ENCODE data around the gene RUBCNL. TPM values are rescaled to one million over a fixed set of nuclear protein-coding genes. Genes with fewer than 3 reads are reported as not detected.

Gene RUBCNL
- total and polyA plus RNA-seq, 4 donors, result 0.36 to 4.2 (median 0.96) TPM

DNA sequence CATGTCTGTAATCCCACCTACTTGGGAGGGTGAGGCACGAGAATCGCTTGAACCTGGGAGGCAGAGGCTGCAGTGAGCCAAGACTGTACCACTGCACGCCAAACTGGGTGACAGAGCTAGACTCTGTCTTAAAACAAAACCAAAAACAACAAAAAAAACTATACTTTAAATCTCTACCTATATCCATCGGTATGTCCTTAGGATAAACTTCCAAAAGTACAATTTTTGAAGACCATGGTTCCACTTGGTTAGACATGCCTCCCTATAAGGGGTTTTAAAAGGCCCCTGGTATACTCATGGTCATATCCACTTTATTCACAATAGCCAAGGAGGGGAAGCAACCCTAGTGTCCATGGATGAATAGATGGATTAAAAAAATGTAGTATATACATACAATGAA lies 39.8 kb downstream of the RUBCNL start:
- 91% methylated on average over 4 of the region's 4 CpGs for WGBS
- Histone ChIP-seq H3K4me3 (ENCODE audit: low read depth in 1 of 3, low read length in 3 of 3) (no peak overlapping the region), H3K9ac (ENCODE audit: low read depth in 1 of 2, low read length in 2 of 2) (no peak overlapping the region), H3K27me3 (ENCODE audit: control insufficient read depth in 4 of 4, insufficient read depth in 4 of 4, low read length in 3 of 4) (no peaks in the 10 kb centered on the region), H3K9me3 (ENCODE audit: control insufficient read depth in 4 of 4, low read length in 3 of 4) (no peaks in the 10 kb centered on the region), H3K27ac (ENCODE audit: low read depth in 1 of 2, low read length in 2 of 2) (no peak overlapping the region), H3K4me1 (ENCODE audit: control insufficient read depth in 4 of 4, insufficient read depth in 4 of 4, low read length in 3 of 4) (no peaks in the 10 kb centered on the region), H3K36me3 (ENCODE audit: control insufficient read depth in 4 of 4, insufficient read depth in 3 of 4, low read depth in 1 of 4, low read length in 3 of 4) (no peaks in the 10 kb centered on the region)
- TF ChIP-seq FOXA2 (IDR thresholded peaks at IDR 0.05) (no peak), JUND (IDR thresholded peaks at IDR 0.05) (no peak), HNF4G (IDR thresholded peaks at IDR 0.05) (no peak), HNF4A (conservative IDR thresholded peaks at IDR 0.05) (no peak), RAD21 (IDR thresholded peaks at IDR 0.05) (no peak)
- TF ChIP-seq, protein P1, sequence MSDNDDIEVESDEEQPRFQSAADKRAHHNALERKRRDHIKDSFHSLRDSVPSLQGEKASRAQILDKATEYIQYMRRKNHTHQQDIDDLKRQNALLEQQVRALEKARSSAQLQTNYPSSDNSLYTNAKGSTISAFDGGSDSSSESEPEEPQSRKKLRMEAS (IDR thresholded peaks at IDR 0.05), result no peak
- TF ChIP-seq, protein P2, sequence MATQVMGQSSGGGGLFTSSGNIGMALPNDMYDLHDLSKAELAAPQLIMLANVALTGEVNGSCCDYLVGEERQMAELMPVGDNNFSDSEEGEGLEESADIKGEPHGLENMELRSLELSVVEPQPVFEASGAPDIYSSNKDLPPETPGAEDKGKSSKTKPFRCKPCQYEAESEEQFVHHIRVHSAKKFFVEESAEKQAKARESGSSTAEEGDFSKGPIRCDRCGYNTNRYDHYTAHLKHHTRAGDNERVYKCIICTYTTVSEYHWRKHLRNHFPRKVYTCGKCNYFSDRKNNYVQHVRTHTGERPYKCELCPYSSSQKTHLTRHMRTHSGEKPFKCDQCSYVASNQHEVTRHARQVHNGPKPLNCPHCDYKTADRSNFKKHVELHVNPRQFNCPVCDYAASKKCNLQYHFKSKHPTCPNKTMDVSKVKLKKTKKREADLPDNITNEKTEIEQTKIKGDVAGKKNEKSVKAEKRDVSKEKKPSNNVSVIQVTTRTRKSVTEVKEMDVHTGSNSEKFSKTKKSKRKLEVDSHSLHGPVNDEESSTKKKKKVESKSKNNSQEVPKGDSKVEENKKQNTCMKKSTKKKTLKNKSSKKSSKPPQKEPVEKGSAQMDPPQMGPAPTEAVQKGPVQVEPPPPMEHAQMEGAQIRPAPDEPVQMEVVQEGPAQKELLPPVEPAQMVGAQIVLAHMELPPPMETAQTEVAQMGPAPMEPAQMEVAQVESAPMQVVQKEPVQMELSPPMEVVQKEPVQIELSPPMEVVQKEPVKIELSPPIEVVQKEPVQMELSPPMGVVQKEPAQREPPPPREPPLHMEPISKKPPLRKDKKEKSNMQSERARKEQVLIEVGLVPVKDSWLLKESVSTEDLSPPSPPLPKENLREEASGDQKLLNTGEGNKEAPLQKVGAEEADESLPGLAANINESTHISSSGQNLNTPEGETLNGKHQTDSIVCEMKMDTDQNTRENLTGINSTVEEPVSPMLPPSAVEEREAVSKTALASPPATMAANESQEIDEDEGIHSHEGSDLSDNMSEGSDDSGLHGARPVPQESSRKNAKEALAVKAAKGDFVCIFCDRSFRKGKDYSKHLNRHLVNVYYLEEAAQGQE (IDR thresholded peaks at IDR 0.05), result no peak
- TF ChIP-seq, protein P3, sequence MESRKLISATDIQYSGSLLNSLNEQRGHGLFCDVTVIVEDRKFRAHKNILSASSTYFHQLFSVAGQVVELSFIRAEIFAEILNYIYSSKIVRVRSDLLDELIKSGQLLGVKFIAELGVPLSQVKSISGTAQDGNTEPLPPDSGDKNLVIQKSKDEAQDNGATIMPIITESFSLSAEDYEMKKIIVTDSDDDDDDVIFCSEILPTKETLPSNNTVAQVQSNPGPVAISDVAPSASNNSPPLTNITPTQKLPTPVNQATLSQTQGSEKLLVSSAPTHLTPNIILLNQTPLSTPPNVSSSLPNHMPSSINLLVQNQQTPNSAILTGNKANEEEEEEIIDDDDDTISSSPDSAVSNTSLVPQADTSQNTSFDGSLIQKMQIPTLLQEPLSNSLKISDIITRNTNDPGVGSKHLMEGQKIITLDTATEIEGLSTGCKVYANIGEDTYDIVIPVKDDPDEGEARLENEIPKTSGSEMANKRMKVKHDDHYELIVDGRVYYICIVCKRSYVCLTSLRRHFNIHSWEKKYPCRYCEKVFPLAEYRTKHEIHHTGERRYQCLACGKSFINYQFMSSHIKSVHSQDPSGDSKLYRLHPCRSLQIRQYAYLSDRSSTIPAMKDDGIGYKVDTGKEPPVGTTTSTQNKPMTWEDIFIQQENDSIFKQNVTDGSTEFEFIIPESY (IDR thresholded peaks at IDR 0.05), result no peak
- DNase-seq (ENCODE audit: low spot score), result no peak

DNA sequence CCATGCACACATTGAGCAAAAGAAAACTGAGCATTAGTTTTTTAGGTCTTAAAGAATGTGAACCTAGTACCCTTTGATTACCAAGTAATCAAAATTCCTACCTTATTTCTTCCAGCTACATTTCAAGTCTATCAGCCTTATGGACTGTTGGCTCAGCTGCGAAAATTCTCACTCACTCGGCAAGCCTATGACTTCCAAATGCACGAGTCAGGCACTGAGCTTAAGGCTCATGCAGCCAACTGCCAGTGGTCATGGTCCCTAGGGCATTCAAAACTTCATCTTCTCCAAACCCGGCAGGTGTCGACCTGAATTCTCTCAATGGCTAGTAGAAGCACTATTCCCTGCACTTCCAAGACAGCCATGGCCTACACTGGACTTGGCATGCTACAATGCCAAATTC lies 41.2 kb downstream of the RUBCNL start:
- H3K36me3 ChIP-seq (ENCODE audit: control insufficient read depth in 4 of 4, insufficient read depth in 3 of 4, low read depth in 1 of 4, low read length in 3 of 4), result no peaks in the 10 kb centered on the region
- DNase-seq (ENCODE audit: low spot score), result no peak
- no peaks in the 10 kb centered on the region for H3K9me3 ChIP-seq (ENCODE audit: control insufficient read depth in 4 of 4, low read length in 3 of 4)
- no peaks in the 10 kb centered on the region for H3K27me3 ChIP-seq (ENCODE audit: control insufficient read depth in 4 of 4, insufficient read depth in 4 of 4, low read length in 3 of 4)
- 91% methylated on average over 5 of the region's 5 CpGs for WGBS
- H3K27ac ChIP-seq (ENCODE audit: low read depth in 1 of 2, low read length in 2 of 2), result no peak overlapping the region
- H3K9ac ChIP-seq (ENCODE audit: low read depth in 1 of 2, low read length in 2 of 2), result no peak overlapping the region
- TF ChIP-seq FOXA1 (IDR thresholded peaks at IDR 0.05), result no peak
- H3K4me1 ChIP-seq (ENCODE audit: control insufficient read depth in 4 of 4, insufficient read depth in 4 of 4, low read length in 3 of 4), result peaks cover 0 to 2% (median 0%) of the 10 kb centered on the region in 4 donors
- no peak overlapping the region for H3K4me3 ChIP-seq (ENCODE audit: low read depth in 1 of 3, low read length in 3 of 3)

DNA sequence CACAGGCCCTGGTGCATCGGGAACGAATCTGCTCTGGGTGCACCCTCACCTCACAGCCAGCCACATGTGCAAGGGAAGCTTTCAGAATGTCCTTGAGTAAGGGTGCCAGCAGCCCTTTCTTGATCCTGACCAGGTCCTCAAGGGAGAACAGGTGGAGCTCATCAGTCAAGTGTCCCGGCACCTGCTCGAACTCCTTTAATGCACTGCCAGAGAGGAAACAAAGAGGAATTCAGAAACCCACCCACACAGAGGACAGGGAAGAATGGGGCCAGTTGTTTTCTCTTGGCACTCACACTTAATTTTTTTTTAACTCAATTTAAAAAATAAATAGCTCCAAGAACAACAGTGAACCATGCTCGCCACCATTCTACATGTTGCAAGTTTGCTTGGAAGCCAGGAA lies 41.7 kb downstream of the RUBCNL start:
- TF ChIP-seq HNF4G (IDR thresholded peaks at IDR 0.05), result no peak
- no peak for TF ChIP-seq RXRA (IDR thresholded peaks at IDR 0.05)
- TF ChIP-seq RAD21 (IDR thresholded peaks at IDR 0.05), result no peak
- H3K9ac ChIP-seq (ENCODE audit: low read depth in 1 of 2, low read length in 2 of 2), result no peak overlapping the region
- H3K27me3 ChIP-seq (ENCODE audit: control insufficient read depth in 4 of 4, insufficient read depth in 4 of 4, low read length in 3 of 4), result no peaks in the 10 kb centered on the region
- H3K4me3 ChIP-seq (ENCODE audit: low read depth in 1 of 3, low read length in 3 of 3), result no peak overlapping the region
- DNase-seq (ENCODE audit: low spot score), result no peak
- no peaks in the 10 kb centered on the region for H3K9me3 ChIP-seq (ENCODE audit: control insufficient read depth in 4 of 4, low read length in 3 of 4)
- H3K27ac ChIP-seq (ENCODE audit: low read depth in 1 of 2, low read length in 2 of 2), result no peak overlapping the region
- H3K4me1 ChIP-seq (ENCODE audit: control insufficient read depth in 4 of 4, insufficient read depth in 4 of 4, low read length in 3 of 4), result peaks cover 0 to 4% (median 0%) of the 10 kb centered on the region in 4 donors
- no peaks in the 10 kb centered on the region for H3K36me3 ChIP-seq (ENCODE audit: control insufficient read depth in 4 of 4, insufficient read depth in 3 of 4, low read depth in 1 of 4, low read length in 3 of 4)
- 87% methylated on average over 5 of the region's 5 CpGs for WGBS

Data from liver (tissue), 9 donors.